Measurements from ENCODE around the gene PIP5K1B. TPM values are rescaled to one million over a fixed set of nuclear protein-coding genes. Genes with fewer than 3 reads are reported as not detected.
A peak's percentile ranks its signal among the peaks of the same experiment; 100 is the strongest.

The PIP5K1B gene
- total and polyA plus RNA-seq, 10 of the 15 experiments (the other 5 are each of a cell fraction or from before 2014, with no cell fraction given), result 6.8 to 16.3 (median 10.6) TPM

GRCh38 chr9:68719847-68720246, 14.8 kb downstream of the PIP5K1B start:
- Histone ChIP-seq H3K4me1 (ENCODE audit: control insufficient read depth, insufficient read depth, low read length) (no peaks in the 10 kb centered on the region), H3K27ac (ENCODE audit: control insufficient read depth, insufficient read depth) (no peak overlapping the region), H3K27me3 (replicated peaks in 1 of 2; ENCODE audit: control insufficient read depth in 2 of 2, insufficient read depth in 2 of 2, low read length in 1 of 2) (no peaks in the 10 kb centered on the region), H3K4me3 (no peak overlapping the region), H3K4me2 (ENCODE audit: control insufficient read depth, insufficient read depth) (no peak overlapping the region), H3K79me2 (ENCODE audit: control insufficient read depth, insufficient read depth, low read length) (peaks cover 3% of the 10 kb centered on the region), H3K9me3 (replicated peaks; ENCODE audit: control insufficient read depth, insufficient read depth, low read length) (no peaks in the 10 kb centered on the region; the same call in 2 of the 3 replicates), H4K20me1 (ENCODE audit: control insufficient read depth, insufficient read depth) (no peaks in the 10 kb centered on the region), H3K36me3 (ENCODE audit: control insufficient read depth in 2 of 2, insufficient read depth in 2 of 2, low read length in 1 of 2) (no peaks in the 10 kb centered on the region; a peak in 2 of 4 replicates), H2AFZ (ENCODE audit: control insufficient read depth, low read depth, low read length) (no peak overlapping the region), H3K9ac (ENCODE audit: control insufficient read depth, insufficient read depth, low read length) (no peak overlapping the region)
- 63% methylated on average over 2 of the region's 2 CpGs for WGBS (ENCODE audit: insufficient coverage, insufficient replicate concordance, low lambda C conversion rate, missing lambda C conversion rate)
- ATAC-seq, result no peak
- BruUV-seq (replicated peaks), result no TSS peak
- in situ Hi-C loops (cut with MboI) (no loop called here), intact Hi-C loops (cut with micrococcal nuclease; ENCODE audit: unreplicated experiment) (no loop called here)
- DNase-seq (ENCODE audit: low read depth, low spot score), result no peak
- RAD21 ChIA-PET (ENCODE audit: unreplicated experiment), result no interaction called here
- no peak for TF ChIP-seq SMAD1 (IDR thresholded peaks at IDR 0.05; ENCODE audit: low read depth, partially characterized antibody)
- TF ChIP-seq MLLT1 (IDR thresholded peaks at IDR 0.05), result no peak
- no peak for TF ChIP-seq E4F1 (IDR thresholded peaks at IDR 0.05; ENCODE audit: borderline replicate concordance, partially characterized antibody)
- TF ChIP-seq CEBPZ (IDR thresholded peaks at IDR 0.05; ENCODE audit: low read depth, low read length), result no peak
- no peak for TF ChIP-seq SKIL (IDR thresholded peaks at IDR 0.05; ENCODE audit: low read depth, poor library complexity, severe bottlenecking)
- TF ChIP-seq HSF1 (IDR thresholded peaks at IDR 0.05; ENCODE audit: low read depth, low read length), result no peak
- TF ChIP-seq HDAC2 (IDR thresholded peaks at IDR 0.05), result no peak
- no peak for TF ChIP-seq IKZF2 (IDR thresholded peaks at IDR 0.05)
- TF ChIP-seq RELB (IDR thresholded peaks at IDR 0.05; ENCODE audit: low read depth), result no peak
- no peak for TF ChIP-seq PAX5 (IDR thresholded peaks at IDR 0.05; ENCODE audit: borderline replicate concordance, low read depth, low read length)
- CTCF ChIA-PET, result interaction anchor here (1.1 to 1.6 kb wide), 4 partner anchors 12 to 280 kb away, joined by 3 to 6 read pairs (median 4); no protein-coding TSS in a partner anchor
- POLR2A ChIA-PET, result interaction anchor here (0.8 kb wide), 1 partner anchor 15 kb away, joined by 3 read pairs; the partner anchor contains the start of gene PIP5K1B
- peak; percentile 27 for FAIRE-seq
- SMC1A ChIA-PET (ENCODE audit: uncharacterized antibody, unreplicated experiment), result interaction anchor here (0.6 kb wide), 1 partner anchor 60 kb away, joined by 3 read pairs; a partner anchor contains a TSS
